NCI-H1417 treated with DMSO at 0.1 percent for 48 hours (cell line): ENCODE measurements around the gene CLIP1.

ENCODE experiments used
- DNase-seq: peaks from one replicate; lab custom pipeline; 2025; lab: John Stamatoyannopoulos, UW

Gene CLIP1

DNA sequence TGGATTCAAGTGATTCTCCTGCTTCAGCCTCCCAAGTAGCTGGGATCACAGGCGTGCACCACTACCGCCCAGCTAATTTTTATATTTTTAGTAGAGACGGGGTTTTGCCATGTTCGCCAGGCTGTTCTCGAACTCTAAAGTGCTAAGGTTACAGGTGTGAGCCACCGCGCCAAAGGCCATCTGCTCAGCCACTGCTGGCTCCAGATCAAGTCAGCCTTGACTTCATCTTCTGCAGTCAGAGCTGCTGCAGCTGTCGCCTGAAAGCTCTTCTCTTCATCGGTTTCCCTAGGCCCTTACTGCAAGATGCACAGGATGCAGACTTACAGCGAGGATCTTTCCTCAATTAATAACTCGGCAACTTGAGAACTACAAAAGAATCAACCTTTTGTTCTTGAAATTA is 66.8 kb downstream of the CLIP1 start:
- no peak for DNase-seq

DNA sequence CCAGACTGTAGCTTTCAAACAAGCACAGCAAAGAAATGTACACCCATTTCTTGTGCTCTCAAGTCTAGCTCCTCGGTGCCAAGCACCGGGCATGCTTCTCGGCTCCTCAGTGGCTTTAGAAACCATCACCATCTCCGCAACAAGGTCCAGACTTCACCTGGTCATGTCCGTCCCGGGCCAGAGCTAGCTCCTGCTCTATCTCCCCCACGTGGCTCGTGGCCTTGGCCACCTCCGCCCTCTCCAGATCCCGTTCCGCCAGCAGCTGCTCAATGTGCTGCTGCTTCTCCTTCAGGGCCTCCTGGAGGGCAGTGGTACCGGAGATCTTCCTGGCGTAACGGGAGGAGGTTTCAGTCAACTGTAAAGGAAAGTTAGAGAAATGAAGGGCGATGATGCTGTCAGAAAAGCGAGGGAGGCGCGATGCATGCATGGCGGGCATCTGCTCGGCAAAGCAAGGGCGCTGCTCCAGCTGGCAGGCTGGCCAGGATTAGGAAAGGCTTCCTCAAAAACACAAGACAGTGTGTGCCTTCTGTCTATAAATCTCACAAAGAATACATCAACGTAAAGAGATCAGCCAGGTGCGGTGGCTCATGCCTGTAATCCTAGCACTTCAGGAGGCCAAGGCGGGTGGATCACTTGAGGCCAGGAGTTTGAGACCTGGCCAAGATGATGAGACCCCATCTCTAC is 67.4 kb downstream of the CLIP1 start:
- no peak for DNase-seq

GRCh38 chr12:122352394-122352793 is 70.1 kb downstream of the CLIP1 start:
- no peak for DNase-seq

- no peak for DNase-seq
Observed at GRCh38 chr12:122350141-122350848, 72.2 kb downstream of the CLIP1 start.

DNA sequence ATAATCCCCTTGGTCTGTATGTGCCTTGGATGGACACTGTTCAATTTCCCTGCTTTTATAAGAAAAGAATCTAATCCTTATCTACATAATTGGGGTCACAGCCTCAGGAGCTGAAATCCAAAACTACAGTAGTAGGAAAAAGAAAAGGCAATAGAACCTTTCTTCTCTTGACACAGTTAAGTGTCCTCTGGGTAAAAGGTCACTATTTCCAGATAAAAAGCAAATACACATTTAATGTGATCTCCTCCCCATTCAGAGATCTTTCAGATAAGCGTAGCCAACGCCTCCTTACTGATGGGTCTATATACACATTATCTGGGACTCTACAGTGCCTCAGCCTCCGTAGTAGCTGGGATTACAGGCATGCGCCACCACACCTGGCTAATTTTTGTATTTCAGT is 73.4 kb downstream of the CLIP1 start:
- DNase-seq = no peak

DNA sequence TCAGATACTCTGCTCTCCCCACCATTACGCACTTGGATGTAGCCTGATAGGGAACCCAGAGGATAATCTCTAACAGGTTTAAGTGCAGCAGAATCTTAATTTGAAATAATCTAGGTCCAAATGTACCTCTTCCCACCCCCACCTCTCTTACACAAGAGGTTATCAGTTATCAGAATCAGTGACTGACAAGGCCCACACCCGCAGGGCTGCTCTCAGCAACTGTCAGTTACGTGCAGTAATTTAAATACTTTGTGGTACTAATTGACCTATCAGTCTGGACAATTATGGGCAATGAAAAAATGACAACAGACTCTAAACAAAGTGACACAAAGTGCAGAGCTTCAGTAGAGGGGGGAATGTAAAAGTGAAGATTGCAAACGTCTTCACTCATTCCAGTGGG is 74.0 kb downstream of the CLIP1 start:
- no peak for DNase-seq

DNA sequence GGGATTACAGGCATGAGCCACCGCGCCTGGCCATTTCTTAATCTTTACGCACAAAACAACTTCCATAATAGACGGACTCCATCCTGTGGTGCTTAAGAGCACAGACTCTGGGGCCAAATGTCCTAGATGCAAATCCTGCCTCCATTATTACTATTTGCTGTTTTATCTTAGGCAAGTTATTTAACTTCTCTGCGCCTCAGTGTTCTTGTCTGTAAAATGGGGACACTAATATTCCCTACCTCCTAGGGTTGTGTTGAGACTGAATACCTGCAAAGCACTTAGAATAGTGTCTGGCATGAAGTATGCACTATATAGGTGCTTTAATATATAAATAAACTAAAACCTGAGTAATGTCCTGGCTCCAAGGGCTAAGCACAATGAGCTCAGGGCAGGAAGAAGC is 76.4 kb downstream of the CLIP1 start:
- DNase-seq = no peak

- no peak for DNase-seq
Observed at GRCh38 chr12:122345042-122345441, 77.4 kb downstream of the CLIP1 start.

DNA sequence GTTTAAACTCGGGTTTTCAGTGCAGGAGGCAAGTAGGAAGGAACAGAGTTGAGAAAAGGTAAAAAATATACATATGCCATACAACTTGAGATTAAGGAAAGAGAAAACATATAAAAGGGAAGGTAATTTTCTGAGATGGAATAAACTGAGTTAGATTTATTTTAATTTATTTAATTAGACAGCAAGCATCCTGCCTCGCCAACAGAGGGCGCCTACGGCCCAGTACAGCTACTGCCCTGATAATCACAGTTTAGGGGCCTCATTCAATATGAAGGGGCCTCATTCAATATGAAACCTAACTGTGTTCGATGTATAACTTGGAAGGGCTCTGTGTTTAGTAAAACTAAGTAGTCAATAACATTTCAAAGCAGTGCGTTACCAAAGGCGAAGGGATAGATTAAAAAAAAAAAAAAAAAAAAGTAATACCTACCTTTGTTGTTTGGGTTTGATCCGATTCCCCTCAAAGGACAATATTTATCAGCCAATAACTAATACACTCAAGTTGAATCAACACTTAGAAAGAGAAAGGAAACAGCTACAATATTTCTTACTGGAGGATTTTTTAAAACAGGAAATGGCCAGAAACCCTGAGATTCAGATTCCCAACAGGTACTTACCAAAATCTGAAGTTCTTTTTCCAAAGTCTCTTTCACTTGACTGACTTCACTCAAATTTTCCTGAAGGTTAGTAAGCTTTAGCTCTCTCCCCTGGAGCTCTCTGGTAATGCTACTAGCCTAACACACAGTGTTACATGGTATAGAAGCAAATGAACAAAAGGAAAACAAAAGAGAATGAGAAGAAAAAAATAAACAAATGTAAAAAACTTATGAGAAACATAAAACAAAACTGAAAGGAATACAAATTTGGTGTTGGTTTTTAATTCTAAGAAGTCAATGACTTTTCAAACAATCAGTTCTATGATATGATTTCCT is 86.2 kb downstream of the CLIP1 start:
- DNase-seq = no peak

GRCh38 chr12:122333142-122334087 is 89.1 kb downstream of the CLIP1 start:
- no peak for DNase-seq

GRCh38 chr12:122327494-122328385 is 94.7 kb downstream of the CLIP1 start:
- DNase-seq = no peak

DNA sequence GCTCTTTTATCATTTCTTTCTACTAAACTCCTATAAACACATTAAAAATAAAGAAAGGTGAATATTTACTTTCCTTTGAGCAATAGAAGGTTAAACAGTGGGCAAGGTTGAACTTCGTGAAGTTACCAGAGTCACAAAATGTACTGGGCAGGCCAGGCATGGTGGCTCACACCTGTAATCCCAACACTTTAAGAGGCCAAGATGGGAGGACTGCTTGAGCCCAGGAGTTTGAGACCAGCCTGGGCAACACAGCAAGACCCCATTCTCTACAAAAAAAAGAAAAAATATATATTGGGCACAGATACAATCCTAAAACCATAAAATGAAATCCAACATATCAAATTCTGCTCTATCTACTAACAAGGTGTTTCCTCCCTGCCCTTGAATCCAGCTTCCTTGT is 95.5 kb downstream of the CLIP1 start:
- no peak for DNase-seq

DNA sequence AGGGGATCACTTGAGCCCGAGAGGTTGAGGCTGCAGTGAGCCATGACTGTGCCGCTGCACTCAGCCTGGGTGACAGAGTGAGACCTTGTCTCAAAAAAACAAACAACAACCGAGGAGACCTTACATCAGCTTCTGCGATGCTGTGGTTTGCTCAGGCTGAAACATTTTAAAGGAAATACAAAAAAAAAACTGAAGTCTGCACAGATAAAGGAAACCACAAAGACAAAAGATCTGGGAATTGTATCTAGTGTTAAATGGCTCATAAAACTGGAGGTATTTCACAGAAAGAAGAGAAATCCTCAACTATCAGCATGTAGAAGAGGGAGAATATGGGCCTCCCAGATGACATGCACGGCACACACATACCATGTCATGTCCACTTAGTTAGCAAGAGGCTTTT is 95.9 kb downstream of the CLIP1 start:
- DNase-seq = no peak

DNA sequence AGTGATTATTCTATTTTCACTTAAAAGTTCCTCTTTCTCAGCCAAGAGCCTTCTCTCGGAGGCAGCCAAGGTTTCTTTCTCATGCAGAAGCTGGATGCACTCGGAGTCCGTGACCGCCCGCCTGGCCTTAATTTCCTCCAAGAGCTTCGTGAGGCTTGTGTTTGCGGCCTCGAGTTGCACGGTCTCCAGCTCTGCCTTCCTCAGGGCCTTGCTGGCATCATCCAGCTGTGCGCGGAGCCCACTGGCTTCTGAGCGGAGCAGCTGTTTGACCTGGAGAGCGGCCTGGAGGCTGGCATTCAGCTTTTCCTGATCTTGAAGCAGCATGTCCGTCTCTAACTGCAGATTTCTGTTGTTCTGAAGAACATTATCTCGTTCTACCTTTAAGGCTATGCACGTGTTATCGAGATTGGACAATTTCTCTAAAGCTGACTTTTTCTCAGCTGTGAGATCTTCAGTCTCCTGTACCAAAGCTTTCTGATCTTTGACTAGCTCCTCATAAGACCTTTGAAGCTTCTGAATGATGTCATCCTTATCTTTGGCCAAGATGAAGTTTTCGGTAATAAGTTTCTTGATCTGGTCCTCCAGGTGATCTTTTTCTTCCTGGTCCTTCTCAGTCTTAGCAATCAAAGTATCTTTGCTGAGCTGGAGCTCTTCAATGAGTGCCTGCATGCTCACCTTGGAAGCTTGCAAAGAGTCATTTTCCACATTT is 99.0 kb downstream of the CLIP1 start:
- DNase-seq = no peak

- DNase-seq = no peak
Observed at GRCh38 chr12:122322501-122322900, 100.0 kb downstream of the CLIP1 start.

- DNase-seq = no peak
Observed at GRCh38 chr12:122318607-122319605, 103.6 kb downstream of the CLIP1 start.

DNA sequence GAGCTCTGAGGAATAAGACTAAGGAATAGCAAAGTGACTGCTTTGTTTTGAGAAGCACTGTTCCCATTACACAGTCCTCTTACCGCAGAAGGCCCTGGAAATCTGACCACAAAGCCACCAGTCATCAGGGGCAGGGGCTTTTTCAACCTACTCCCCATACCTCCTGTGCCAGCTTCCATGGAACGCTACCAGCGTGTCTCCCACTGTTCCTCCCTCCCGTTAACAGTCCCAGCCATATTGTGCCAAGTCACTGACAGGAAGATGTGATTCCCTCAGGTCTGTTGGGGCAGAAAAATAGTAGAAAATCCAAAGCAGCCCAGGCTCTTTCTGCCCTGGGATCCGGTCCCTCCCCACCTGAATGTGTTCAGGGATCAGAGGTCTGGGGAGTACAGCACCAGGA is 109.5 kb downstream of the CLIP1 start:
- DNase-seq = no peak

DNA sequence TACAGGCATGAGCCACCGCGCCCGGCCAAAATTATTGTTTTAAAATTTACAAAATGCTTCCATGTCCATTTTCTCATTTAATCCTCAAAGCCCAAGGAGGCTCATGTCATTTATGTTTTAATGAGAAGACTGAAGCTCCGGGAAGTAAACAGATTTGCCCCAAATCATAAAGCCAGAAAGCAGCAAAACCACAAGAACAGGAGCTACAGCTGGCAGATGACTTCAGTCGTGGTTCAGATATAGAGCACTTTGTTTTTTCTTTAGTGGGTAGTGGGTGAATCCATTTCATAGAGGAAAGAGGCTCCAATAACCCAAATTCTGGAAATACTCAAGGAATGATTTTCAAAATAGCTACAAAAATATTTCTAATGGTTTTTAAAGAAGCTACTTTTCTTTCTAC is 110.8 kb downstream of the CLIP1 start:
- no peak for DNase-seq
